OCI-LY7 (cell line): ENCODE measurements around the gene CD22. TPM values are rescaled to one million over a fixed set of nuclear protein-coding genes. Genes with fewer than 3 reads are reported as not detected.

Experiments
- BruUV-seq: library from RNA; stranded (reverse); fragments of 400-500 nt; replicated peaks from 2 replicates; lab custom pipeline; 2021; lab: Mats Ljungman, UMichigan
- CTCF ChIA-PET: fragments of 300-600 bp; sonication (Branson Sonifier 250); formaldehyde crosslinking; loops from one replicate; lab custom pipeline; 2022; ENCODE audit warnings: antibody characterized with exemption; ENCODE audit not compliant: unreplicated experiment; lab: Charles Lee
- POLR2A ChIA-PET: fragments of 300-600 bp; sonication (Branson Sonifier 250); formaldehyde crosslinking; loops from one replicate; lab custom pipeline; 2022; ENCODE audit warnings: antibody characterized with exemption; lab: Charles Lee
- DNase-seq: peaks from one replicate; pipeline ENCODE4 v3.0.0-alpha.2; 2015; ENCODE audit warnings: low spot score
- H2AFZ ChIP-seq: fragments of 200-600 bp; sonication (generic), shearing (Covaris generic); 2 replicates; pipeline ENCODE4 v1.6.1; 2014; ENCODE audit warnings: mild to moderate bottlenecking, antibody characterized with exemption, low read length, moderate library complexity
- H3K27ac ChIP-seq: fragments of 200-600 bp; sonication (generic); 2 replicates; pipeline ENCODE4 v1.5.1; 2014; ENCODE audit warnings: mixed run types, low read depth, mild to moderate bottlenecking, moderate library complexity, low read length, inconsistent platforms; ENCODE audit not compliant: poor library complexity, severe bottlenecking
- H3K36me3 ChIP-seq: fragments of 200-600 bp; sonication (generic); 2 replicates; pipeline ENCODE4 v1.6.1; 2014; ENCODE audit warnings: mild to moderate bottlenecking, antibody characterized with exemption, low read length, moderate library complexity, mixed read lengths; ENCODE audit not compliant: insufficient read depth
- H3K4me1 ChIP-seq: fragments of 200-600 bp; sonication (generic); 2 replicates; pipeline ENCODE4 v1.5.1; 2014; ENCODE audit warnings: mild to moderate bottlenecking, low read length; ENCODE audit not compliant: insufficient read depth, poor library complexity, severe bottlenecking
- H3K4me2 ChIP-seq: fragments of 200-600 bp; sonication (generic); 2 replicates; pipeline ENCODE4 v1.6.1; 2014; ENCODE audit warnings: mild to moderate bottlenecking, low read length
- H3K4me3 ChIP-seq: fragments of 200-600 bp; sonication (generic); 2 replicates; pipeline ENCODE4 v1.5.1; 2014; ENCODE audit warnings: mild to moderate bottlenecking, low read depth, low read length; ENCODE audit not compliant: poor library complexity, severe bottlenecking
- H3K79me2 ChIP-seq: fragments of 200-600 bp; sonication (generic); 2 replicates; pipeline ENCODE4 v1.6.1; 2016; ENCODE audit warnings: low read depth, mild to moderate bottlenecking, low read length, moderate library complexity, mixed read lengths; ENCODE audit not compliant: insufficient read depth
- H3K9me2 ChIP-seq: fragments of 200-600 bp; sonication (generic); 2 replicates; pipeline ENCODE4 v1.6.1; 2016; ENCODE audit warnings: mild to moderate bottlenecking, low read length, mixed read lengths; ENCODE audit not compliant: insufficient read depth
- H3K9me3 ChIP-seq: fragments of 200-600 bp; sonication (generic); 2 replicates; pipeline ENCODE4 v1.6.1; 2014; ENCODE audit warnings: mild to moderate bottlenecking, mixed run types, low read length, mixed read lengths
- H4K20me1 ChIP-seq: fragments of 200-600 bp; sonication (generic); 2 replicates; pipeline ENCODE4 v1.6.1; 2014; ENCODE audit warnings: mild to moderate bottlenecking, antibody characterized with exemption, low read length, moderate library complexity, mixed read lengths; ENCODE audit not compliant: insufficient read depth
- CTCF ChIP-seq: fragments of 200-600 bp; sonication (generic); conservative IDR thresholded peaks from 2 replicates; pipeline ENCODE4 v1.5.1; 2014; ENCODE audit warnings: mild to moderate bottlenecking, antibody characterized with exemption, low read length, moderate library complexity, mixed read lengths
- EZH2phosphoT487 ChIP-seq: fragments of 200-600 bp; sonication (generic); IDR thresholded peaks from 2 replicates; pipeline ENCODE4 v1.6.1; 2018; ENCODE audit warnings: low read depth, borderline replicate concordance, mild to moderate bottlenecking, mixed run types, antibody characterized with exemption, low read length, moderate library complexity, mixed read lengths
- intact Hi-C: fragments of 100-400 bp; cut with micrococcal nuclease; formaldehyde crosslinking; loops from one replicate; pipeline ENCODE4 v1.10.0; 2022; ENCODE audit not compliant: unreplicated experiment
- total RNA-seq, 2 experiments: library from RNA; depleted of rRNA in 1 of 2; stranded (reverse); fragments of >200 nt in 1 of 2; shearing (Covaris generic) in 1 of 2; gene quantifications; 2 replicates each; pipeline ENCODE4 v1.2.3, GENCODE V29; 2014 to 2022

Gene CD22
- total RNA-seq, 2 experiments from 2014 or later: 413 to 972 TPM

DNA sequence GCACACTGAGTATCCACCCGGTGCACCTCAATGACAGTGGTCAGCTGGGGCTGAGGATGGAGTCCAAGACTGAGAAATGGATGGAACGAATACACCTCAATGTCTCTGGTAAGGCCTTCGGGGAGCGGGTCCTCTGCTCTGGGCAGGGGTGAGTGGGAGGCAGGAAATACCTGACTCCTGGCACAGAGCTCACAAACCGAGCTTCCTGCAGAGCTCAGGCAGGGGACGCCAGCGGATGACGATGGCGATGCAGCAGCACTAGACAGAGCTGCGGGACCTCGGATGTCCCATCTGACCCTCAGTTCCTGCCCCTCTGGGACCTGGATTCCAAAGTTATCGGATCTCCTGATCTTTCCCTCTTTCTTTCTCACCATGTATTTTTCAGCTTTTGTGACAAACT, 3.8 kb downstream of the CD22 start:
- Histone ChIP-seq H3K4me1 (peaks cover 65% of the 10 kb centered on the region), H2AFZ (no peak overlapping the region), H4K20me1 (peaks cover 29% of the 10 kb centered on the region; the same call in 1 of the 2 replicates), H3K9me3 (no peaks in the 10 kb centered on the region), H3K36me3 (peaks cover 81% of the 10 kb centered on the region), H3K9me2 (no peaks in the 10 kb centered on the region), H3K27ac (peak overlapping the region; percentile 88), H3K79me2 (peaks cover 89% of the 10 kb centered on the region), H3K4me3 (peak overlapping the region; percentile 88), H3K4me2 (peak overlapping the region; percentile 89)
- no TSS peak for BruUV-seq
- ChIA-PET CTCF (interaction anchor here (0.6 to 1.1 kb wide), 3 partner anchors 15 to 162 kb away, joined by 3 to 4 read pairs (median 3); partner anchors contain the start of gene FFAR1), POLR2A (interaction anchor here (0.8 to 6.1 kb wide), 6 partner anchors 9 to 25 kb away, joined by 3 to 33 read pairs (median 8); partner anchors contain the start of gene FFAR1)
- intact Hi-C loops: no loop called here
- TF ChIP-seq CTCF (peak; percentile 27; the same call in 1 of the 2 replicates), EZH2phosphoT487 (no peak)
- peak; percentile 72 for DNase-seq

- Histone ChIP-seq H3K79me2 (peaks cover 77% of the 10 kb centered on the region), H3K9me3 (no peaks in the 10 kb centered on the region), H3K36me3 (peaks cover 93% of the 10 kb centered on the region), H4K20me1 (peaks cover 29% of the 10 kb centered on the region; the same call in 1 of the 2 replicates), H3K4me3 (peak overlapping the region; percentile 88), H3K4me1 (peaks cover 54% of the 10 kb centered on the region), H3K4me2 (peak overlapping the region; percentile 89), H2AFZ (no peak overlapping the region), H3K9me2 (no peaks in the 10 kb centered on the region), H3K27ac (peak overlapping the region; percentile 88)
- ChIA-PET CTCF (no interaction called here), POLR2A (interaction anchor here (0.9 to 3.2 kb wide), 3 partner anchors 10 to 19 kb away, joined by 3 to 16 read pairs (median 5); no protein-coding TSS in a partner anchor)
- TF ChIP-seq EZH2phosphoT487 (no peak), CTCF (no peak)
- no TSS peak for BruUV-seq
- no peak for DNase-seq
- intact Hi-C loops: no loop called here
These were observed 5.3 kb downstream of the CD22 start for GRCh38 chr19:35334144-35334753.
